Activated T-cell treated with anti-CD3 and anti-CD28 coated beads, Interleukin-2, amount 50 U/mL, for 24 hours (primary cell): ENCODE results near the gene VWA2.

Source experiments
- DNase-seq: peaks from one replicate; pipeline ENCODE4 v3.0.0-alpha.2; 2020
- H3K27ac Mint-ChIP-seq: 2 replicates; pipeline ENCODE4 v1.8.0; 2020; ENCODE audit warnings: mild to moderate bottlenecking, mixed read lengths
- H3K27me3 Mint-ChIP-seq: 2 replicates; pipeline ENCODE4 v1.8.0; 2020; ENCODE audit warnings: mixed read lengths
- H3K36me3 Mint-ChIP-seq: 2 replicates; pipeline ENCODE4 v1.8.0; 2020; ENCODE audit warnings: low read depth, mixed read lengths
- H3K4me1 Mint-ChIP-seq: 2 replicates; pipeline ENCODE4 v1.8.0; 2020; ENCODE audit warnings: low read depth, mixed read lengths
- H3K4me3 Mint-ChIP-seq: 2 replicates; pipeline ENCODE4 v1.8.0; 2020; ENCODE audit warnings: mild to moderate bottlenecking, moderate library complexity, mixed read lengths
- H3K9me3 Mint-ChIP-seq: 2 replicates; pipeline ENCODE4 v1.8.0; 2020; ENCODE audit warnings: mixed read lengths

VWA2 gene

DNA sequence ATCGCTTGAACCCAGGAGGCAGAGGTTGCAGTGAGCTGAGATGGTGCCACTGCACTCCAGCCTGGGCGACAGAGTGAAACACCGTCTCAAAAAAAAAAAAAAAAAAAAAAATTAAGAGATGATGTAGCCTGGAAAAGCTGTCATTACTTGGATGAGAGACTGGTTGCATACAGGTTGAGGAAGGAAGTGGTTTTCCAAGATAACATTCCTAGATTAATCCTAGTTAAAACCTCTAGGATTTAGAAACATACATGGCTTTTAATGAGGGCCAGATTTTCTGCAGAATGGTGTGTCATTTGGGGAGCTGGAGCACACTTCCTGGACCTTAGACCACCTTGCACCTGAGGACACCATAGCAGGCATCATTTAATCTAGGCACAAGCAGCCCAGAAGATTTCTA lies 17.8 kb downstream of the VWA2 start:
- Mint-ChIP-seq H3K4me1 (peaks cover 10% of the 10 kb centered on the region), H3K4me3 (no peak overlapping the region), H3K27ac (no peak overlapping the region), H3K9me3 (no peaks in the 10 kb centered on the region), H3K27me3 (peaks cover 12% of the 10 kb centered on the region), H3K36me3 (no peaks in the 10 kb centered on the region)
- DNase-seq = no peak

DNA sequence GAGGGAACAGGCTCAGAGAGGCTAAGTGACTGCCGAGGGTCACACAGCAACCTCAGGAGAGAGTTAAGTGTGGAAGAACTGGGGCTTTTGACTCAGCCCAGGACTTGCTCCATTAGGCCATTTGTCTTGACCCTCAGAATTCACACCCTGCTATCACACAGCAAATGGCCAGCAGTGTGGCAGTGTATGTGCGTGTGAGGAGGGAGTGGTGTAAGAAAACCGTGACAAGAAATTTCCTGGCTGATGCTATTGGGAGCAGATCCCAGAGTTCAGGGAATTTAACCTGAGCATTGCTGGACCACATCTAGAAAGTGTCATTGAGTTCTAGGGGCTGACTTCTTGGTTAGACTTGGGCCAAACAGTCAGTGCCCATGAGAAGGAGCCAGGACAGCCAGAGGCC lies 18.4 kb downstream of the VWA2 start:
- Mint-ChIP-seq H3K9me3 (no peaks in the 10 kb centered on the region), H3K4me1 (peaks cover 10% of the 10 kb centered on the region), H3K4me3 (no peak overlapping the region), H3K27me3 (peaks cover 12% of the 10 kb centered on the region), H3K36me3 (no peaks in the 10 kb centered on the region), H3K27ac (no peak overlapping the region)
- no peak for DNase-seq

DNA sequence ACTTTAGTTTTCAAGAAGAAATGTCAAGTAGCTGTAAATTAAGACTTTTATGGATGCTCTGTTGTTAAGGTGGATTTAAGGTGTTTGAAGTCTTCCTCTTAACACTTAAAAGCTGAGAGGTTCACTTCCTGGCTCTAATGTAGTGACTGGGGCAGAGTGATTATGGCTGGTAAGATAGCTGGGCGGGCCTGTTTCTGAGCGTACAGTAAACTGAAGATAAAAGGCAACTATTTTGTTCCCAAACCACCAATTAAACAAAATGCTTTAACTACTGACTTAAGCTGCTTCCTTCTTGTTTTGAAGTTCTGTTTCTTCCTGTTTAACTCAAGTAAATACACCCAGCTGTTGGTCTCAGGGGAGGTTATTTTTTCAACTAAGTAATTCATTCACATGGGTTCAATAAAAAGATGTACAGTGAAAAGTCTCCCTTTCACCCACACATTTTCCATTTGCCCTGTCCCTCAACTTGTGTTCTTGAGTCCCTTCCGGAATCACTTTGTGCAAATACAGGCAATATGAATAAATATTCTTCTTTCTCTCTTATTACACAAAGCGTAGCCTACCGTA lies 19.3 kb downstream of the VWA2 start:
- Mint-ChIP-seq H3K27me3 (peaks cover 11% of the 10 kb centered on the region), H3K9me3 (no peaks in the 10 kb centered on the region), H3K4me1 (peaks cover 10% of the 10 kb centered on the region), H3K4me3 (no peak overlapping the region), H3K27ac (no peak overlapping the region), H3K36me3 (no peaks in the 10 kb centered on the region)
- no peak for DNase-seq

DNA sequence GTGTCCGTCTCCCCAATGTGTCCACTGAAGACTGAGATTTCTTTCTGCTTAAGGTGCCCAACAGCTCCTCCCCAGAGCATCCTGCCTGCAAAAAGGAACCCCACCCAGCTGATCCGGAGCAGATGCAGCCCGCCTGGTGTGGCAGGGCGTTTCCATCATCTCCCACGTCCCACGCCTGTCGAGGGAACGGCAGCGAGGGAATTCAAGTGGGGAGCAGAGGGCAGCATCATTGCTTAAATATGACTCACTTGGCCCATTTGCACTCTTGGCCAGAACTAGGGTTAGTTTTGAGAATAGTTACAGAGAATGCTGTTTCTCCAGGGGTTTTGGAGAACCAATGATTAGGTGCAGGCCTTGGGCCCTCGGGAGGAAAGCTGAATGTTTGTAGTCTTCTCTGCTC lies 20.8 kb downstream of the VWA2 start:
- no peak overlapping the region for H3K27ac Mint-ChIP-seq
- peaks cover 10% of the 10 kb centered on the region for H3K4me1 Mint-ChIP-seq
- no peak for DNase-seq
- H3K36me3 Mint-ChIP-seq = no peaks in the 10 kb centered on the region
- H3K27me3 Mint-ChIP-seq = peaks cover 4% of the 10 kb centered on the region
- H3K9me3 Mint-ChIP-seq = no peaks in the 10 kb centered on the region
- no peak overlapping the region for H3K4me3 Mint-ChIP-seq

DNA sequence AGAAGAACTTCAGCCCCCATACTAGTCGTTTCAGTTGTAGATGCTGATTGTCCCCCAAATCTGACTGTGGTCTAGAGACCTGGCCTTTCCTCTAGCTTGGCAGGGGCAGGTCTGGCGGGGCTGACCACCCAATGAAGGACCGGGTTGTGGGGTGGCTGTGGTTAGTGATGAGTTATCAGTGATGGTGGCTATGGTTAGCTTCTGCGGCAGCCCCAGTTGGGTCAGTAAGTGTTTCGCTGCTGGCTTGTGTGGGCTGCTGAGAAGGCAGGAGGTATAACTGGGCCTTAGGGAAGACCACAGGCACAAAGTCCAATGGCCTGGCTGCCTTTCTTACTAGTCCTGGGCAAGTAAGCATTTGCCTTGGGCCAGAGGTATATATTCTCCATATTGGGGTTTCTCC lies 21.3 kb downstream of the VWA2 start:
- peaks cover 10% of the 10 kb centered on the region for H3K4me1 Mint-ChIP-seq
- DNase-seq = no peak
- no peak overlapping the region for H3K27ac Mint-ChIP-seq
- no peaks in the 10 kb centered on the region for H3K9me3 Mint-ChIP-seq
- no peak overlapping the region for H3K4me3 Mint-ChIP-seq
- no peaks in the 10 kb centered on the region for H3K36me3 Mint-ChIP-seq
- H3K27me3 Mint-ChIP-seq = no peaks in the 10 kb centered on the region

DNA sequence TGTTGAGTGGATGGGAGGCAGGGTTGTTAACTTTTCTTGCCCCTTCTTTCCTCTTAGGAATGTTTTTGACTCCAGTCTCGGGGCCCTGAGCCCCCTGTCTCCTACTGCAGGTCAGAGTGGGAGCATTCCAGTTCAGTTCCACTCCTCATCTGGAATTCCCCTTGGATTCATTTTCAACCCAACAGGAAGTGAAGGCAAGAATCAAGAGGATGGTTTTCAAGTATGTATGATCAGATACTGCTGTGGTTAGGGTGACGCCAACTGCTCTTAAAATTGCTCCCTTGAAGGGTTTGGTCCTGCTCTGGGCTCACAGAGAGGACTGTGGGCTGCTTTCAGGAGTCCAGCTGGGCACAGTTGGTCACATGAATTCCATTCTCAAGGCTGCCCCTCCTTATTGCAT lies 22.0 kb downstream of the VWA2 start:
- DNase-seq = no peak
- Mint-ChIP-seq H3K27ac (no peak overlapping the region), H3K36me3 (no peaks in the 10 kb centered on the region), H3K4me1 (peaks cover 10% of the 10 kb centered on the region), H3K4me3 (no peak overlapping the region), H3K27me3 (no peaks in the 10 kb centered on the region), H3K9me3 (no peaks in the 10 kb centered on the region)

DNA sequence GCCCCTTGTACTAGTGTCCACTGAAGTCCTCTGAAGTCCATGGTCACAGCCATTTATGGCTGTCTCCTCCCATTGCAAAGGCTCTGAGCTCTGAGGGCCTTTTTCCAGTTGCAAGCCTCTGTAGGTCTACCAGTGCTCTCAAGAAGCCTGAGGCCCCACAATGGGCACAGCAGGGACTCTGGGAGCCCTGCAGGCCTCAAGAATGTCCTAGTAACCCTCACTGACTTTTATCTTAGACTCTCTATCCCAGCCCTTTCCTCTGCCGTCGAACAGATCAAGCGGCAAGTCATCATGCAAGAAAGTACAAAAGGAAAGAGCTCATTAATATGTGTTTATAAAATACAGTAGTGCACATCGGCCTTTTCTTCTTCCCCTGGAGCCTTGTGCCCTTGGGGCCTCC lies 23.4 kb downstream of the VWA2 start:
- Mint-ChIP-seq H3K9me3 (no peaks in the 10 kb centered on the region), H3K4me3 (no peak overlapping the region), H3K4me1 (peaks cover 10% of the 10 kb centered on the region), H3K27me3 (no peaks in the 10 kb centered on the region), H3K27ac (no peak overlapping the region), H3K36me3 (no peaks in the 10 kb centered on the region)
- DNase-seq = no peak

DNA sequence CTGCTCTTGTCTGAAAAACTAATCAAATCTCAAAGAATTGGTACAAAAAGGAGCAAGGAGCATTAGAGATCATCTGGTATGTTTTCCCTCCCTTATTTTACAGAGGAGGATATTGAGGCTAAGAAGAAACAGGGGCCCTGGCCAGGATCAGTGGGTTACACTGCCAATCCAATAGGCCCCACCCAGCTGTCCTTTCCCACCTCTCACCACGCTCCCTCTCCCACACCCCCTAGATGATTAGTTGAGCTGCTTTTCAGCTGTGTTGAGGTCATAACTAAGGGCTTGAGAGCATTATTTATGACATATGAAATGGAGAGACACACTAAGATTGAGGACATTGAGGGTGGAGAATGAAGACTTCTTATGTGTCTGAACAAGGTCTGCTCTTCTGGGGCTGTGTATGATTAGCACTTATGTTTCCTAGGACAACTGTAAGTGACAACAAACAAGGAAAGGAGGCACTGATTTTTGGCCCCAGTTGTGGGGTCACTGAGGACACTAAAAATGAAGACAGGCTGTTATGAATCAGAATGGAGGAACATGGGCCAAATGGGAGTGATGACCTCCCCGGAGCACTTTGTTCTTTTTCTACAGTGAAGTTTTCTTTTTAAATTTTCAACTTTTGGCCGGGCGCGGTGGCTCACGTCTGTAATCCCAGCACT lies 26.5 kb downstream of the VWA2 start:
- H3K4me3 Mint-ChIP-seq = no peak overlapping the region
- H3K36me3 Mint-ChIP-seq = no peaks in the 10 kb centered on the region
- no peaks in the 10 kb centered on the region for H3K9me3 Mint-ChIP-seq

DNA sequence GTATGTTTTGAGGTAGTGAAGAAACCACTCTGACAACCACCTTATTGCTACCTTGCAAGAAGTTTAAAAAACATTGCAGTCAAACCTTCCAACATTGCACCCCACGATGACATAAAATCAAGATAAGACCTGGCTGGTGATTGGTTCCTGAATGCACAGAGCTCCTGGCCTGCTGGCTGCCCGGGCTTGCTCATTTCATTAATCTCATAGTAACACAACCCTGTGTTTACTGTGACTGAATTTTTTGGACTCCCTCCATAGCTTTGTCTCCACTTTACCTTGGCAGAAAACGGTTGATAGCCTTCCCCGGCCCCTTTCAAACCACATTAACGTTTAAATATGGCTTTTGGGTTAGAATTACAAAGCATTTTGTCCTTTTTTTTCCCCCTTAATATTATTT lies 27.5 kb downstream of the VWA2 start:
- H3K4me1 Mint-ChIP-seq = no peaks in the 10 kb centered on the region
- DNase-seq = no peak
- H3K27ac Mint-ChIP-seq = no peak overlapping the region
- H3K4me3 Mint-ChIP-seq = no peak overlapping the region
- no peaks in the 10 kb centered on the region for H3K36me3 Mint-ChIP-seq
- no peaks in the 10 kb centered on the region for H3K9me3 Mint-ChIP-seq
- peaks cover 3% of the 10 kb centered on the region for H3K27me3 Mint-ChIP-seq

More for the DNA sequence above, 26.5 kb downstream of the VWA2 start:
- no peak for DNase-seq
- Mint-ChIP-seq H3K27ac (no peak overlapping the region), H3K4me1 (peaks cover 4% of the 10 kb centered on the region), H3K27me3 (no peaks in the 10 kb centered on the region)

DNA sequence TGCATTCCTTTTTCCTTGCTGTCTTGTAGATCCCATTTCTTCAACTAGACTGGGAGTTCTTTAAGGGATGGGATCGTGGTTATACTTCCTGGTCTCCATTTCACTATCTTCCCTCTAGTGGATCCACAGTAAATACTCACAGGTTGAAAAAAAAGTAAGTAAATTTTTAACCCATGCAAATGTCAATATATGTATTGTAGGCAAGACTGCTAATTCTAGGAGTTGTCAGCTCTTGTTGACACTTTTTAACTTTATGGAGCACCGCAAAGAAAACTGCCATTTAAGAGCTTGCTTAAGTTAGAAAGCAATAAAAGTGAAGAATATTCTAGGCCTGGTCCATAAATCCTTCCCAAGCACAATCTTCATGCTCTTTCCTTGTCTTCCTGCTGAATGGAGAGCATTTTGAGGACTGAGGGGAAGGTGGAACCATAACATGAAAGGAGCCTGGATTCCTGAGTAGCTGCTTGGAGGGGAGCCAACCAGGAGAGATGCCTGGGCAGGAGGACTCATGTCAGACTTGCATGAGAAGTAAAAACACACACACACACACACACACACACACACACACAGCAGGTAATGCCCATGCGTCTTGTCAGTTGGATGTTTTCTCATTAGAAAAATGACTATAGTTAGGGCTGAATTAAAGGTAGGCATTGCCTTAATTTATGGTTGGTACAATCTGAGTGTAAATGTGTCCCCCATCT lies 32.2 kb downstream of the VWA2 start:
- no peaks in the 10 kb centered on the region for H3K9me3 Mint-ChIP-seq
- no peaks in the 10 kb centered on the region for H3K36me3 Mint-ChIP-seq
- no peak for DNase-seq
- no peak overlapping the region for H3K4me3 Mint-ChIP-seq
- no peak overlapping the region for H3K27ac Mint-ChIP-seq
- no peaks in the 10 kb centered on the region for H3K4me1 Mint-ChIP-seq
- H3K27me3 Mint-ChIP-seq = peaks cover 10% of the 10 kb centered on the region

DNA sequence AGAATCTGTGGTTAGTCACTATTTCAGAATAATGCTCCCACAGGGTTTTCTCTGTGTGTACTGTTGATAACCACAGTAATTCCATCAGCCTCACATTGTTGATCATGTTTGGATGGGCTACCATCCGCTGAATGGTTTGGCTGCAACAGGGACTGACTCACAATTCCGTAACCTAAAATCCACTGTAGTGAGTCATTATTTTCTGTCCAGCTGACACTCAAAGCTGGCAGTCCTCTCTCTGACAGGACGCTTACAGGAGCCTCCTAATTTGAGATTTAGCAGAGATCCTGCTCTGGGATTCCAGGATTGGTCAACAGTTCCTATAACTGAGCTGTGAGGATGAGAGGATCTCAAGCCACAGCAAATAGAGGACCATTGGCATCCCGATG lies 32.7 kb downstream of the VWA2 start:
- no peak for DNase-seq
- no peak overlapping the region for H3K27ac Mint-ChIP-seq
- no peaks in the 10 kb centered on the region for H3K36me3 Mint-ChIP-seq
- H3K4me1 Mint-ChIP-seq = no peaks in the 10 kb centered on the region
- peaks cover 10% of the 10 kb centered on the region for H3K27me3 Mint-ChIP-seq
- H3K4me3 Mint-ChIP-seq = no peak overlapping the region
- H3K9me3 Mint-ChIP-seq = no peaks in the 10 kb centered on the region

DNA sequence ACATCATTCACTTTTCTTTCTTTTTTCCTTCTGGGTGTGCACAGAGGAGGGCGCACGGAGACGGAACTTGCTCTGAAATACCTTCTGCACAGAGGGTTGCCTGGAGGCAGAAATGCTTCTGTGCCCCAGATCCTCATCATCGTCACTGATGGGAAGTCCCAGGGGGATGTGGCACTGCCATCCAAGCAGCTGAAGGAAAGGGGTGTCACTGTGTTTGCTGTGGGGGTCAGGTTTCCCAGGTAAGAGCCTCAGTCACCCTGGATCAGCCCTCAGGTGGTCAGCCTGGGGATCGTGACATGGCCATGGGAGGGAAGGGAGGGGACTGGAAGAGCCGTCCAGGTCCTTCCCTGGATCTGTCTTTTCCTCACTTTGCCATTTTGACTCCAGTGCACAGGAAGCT lies 33.6 kb downstream of the VWA2 start:
- Mint-ChIP-seq H3K27me3 (peaks cover 14% of the 10 kb centered on the region), H3K4me3 (no peak overlapping the region), H3K9me3 (no peaks in the 10 kb centered on the region), H3K27ac (no peak overlapping the region), H3K4me1 (no peaks in the 10 kb centered on the region), H3K36me3 (no peaks in the 10 kb centered on the region)
- no peak for DNase-seq

DNA sequence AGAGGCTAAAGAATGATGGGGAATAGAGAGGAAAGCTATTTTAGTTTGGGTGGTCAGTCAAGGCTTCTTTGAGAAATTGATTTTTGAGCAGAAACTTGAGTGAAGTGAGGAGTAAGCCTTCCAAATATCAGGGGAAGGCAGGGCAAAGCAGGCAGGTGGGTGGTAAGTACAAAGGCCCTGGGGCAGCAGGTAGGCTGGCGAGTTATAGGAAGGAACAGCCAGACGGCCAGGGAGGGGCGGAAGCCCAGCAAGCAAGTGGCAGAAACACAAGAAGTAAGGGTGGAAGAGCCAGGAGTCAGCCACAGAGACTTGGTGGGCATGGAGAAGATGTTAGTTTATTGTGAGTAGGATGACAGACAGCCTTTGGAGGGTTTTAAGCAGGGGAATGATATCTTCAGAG lies 34.9 kb downstream of the VWA2 start:
- H3K36me3 Mint-ChIP-seq = no peaks in the 10 kb centered on the region
- H3K4me1 Mint-ChIP-seq = no peaks in the 10 kb centered on the region
- no peak overlapping the region for H3K4me3 Mint-ChIP-seq
- no peak overlapping the region for H3K27ac Mint-ChIP-seq
- DNase-seq = no peak
- peaks cover 17% of the 10 kb centered on the region for H3K27me3 Mint-ChIP-seq
- no peaks in the 10 kb centered on the region for H3K9me3 Mint-ChIP-seq

DNA sequence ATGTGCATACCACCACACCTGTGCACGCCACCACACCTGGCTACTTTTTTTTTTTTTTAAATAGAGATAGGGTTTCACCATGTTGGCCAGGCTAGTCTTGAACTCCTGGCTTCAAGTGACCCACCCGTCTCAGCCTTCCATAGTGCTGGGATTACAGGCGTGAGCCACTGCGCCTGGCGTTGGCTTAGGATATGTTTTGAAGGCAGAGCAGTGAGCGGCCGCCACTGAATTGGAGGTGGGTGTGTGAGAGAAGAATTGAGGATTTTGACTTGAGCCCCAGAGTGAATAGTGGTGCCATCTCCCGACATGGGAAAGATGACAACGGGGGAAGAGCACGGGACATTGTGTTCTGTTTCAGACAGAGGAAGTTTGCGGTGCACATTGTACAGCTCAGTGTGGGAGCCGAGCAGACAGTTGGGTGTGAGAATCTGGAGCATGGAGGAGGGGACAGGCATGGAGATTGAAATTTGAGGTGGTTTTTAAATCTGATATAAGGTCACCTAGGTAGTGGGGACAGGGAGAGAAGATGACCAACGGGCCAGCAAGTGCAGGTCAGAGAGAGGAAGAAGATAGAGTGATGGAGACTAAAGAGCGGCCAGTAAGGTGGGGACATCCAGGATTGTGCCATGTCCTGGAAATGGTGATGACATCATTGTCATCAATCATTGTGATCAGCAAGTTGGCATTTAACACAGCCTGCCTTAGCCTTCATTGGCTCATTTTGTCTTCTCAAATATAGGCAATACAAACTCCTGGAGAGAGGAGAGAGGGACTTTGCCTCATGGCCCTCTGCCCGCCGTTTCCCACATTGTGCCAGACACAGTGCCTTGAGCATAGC lies 35.8 kb downstream of the VWA2 start:
- Mint-ChIP-seq H3K4me3 (no peak overlapping the region), H3K27me3 (peaks cover 20% of the 10 kb centered on the region), H3K9me3 (no peaks in the 10 kb centered on the region), H3K27ac (no peak overlapping the region), H3K4me1 (no peaks in the 10 kb centered on the region), H3K36me3 (no peaks in the 10 kb centered on the region)
- no peak for DNase-seq

DNA sequence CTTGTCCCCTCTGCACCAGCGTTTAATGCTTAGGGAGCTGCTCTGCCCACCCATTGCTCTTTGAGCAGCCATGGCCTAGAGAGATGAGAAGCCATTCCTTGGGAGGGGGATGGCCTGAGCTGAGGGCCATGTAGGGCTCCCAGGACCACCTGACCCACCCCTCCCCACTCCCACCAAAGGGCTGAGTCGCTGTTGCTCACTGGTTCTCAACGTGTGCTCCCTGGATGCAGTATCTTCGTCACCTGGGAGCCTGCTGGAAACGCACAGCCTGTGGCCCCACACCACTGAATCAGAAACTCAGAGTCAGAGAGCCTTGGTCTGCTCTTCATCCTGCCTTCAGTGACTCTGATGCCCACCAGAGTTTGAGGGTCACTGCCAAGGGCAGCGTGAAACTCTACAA lies 37.0 kb downstream of the VWA2 start:
- H3K27me3 Mint-ChIP-seq = peaks cover 17% of the 10 kb centered on the region
- H3K4me3 Mint-ChIP-seq = no peak overlapping the region
- no peak overlapping the region for H3K27ac Mint-ChIP-seq
- H3K36me3 Mint-ChIP-seq = no peaks in the 10 kb centered on the region
- DNase-seq = no peak
- no peaks in the 10 kb centered on the region for H3K9me3 Mint-ChIP-seq
- no peaks in the 10 kb centered on the region for H3K4me1 Mint-ChIP-seq
